HG02588 (cell line): ENCODE results near the gene EFNA4.

Source experiments
- ATAC-seq: cut with Tn5 transposase; IDR thresholded peaks from one replicate; pipeline ENCODE4 v1.9.1; 2021; ENCODE audit warnings: mild to moderate bottlenecking, moderate library complexity; ENCODE audit not compliant: unreplicated experiment

The EFNA4 gene

GRCh38 chr1:155051342-155051776 lies 12.2 kb upstream of the EFNA4 start:
- ATAC-seq: peak; percentile 7

GRCh38 chr1:155051777-155052398 lies 11.7 kb upstream of the EFNA4 start:
- ATAC-seq: no peak

DNA sequence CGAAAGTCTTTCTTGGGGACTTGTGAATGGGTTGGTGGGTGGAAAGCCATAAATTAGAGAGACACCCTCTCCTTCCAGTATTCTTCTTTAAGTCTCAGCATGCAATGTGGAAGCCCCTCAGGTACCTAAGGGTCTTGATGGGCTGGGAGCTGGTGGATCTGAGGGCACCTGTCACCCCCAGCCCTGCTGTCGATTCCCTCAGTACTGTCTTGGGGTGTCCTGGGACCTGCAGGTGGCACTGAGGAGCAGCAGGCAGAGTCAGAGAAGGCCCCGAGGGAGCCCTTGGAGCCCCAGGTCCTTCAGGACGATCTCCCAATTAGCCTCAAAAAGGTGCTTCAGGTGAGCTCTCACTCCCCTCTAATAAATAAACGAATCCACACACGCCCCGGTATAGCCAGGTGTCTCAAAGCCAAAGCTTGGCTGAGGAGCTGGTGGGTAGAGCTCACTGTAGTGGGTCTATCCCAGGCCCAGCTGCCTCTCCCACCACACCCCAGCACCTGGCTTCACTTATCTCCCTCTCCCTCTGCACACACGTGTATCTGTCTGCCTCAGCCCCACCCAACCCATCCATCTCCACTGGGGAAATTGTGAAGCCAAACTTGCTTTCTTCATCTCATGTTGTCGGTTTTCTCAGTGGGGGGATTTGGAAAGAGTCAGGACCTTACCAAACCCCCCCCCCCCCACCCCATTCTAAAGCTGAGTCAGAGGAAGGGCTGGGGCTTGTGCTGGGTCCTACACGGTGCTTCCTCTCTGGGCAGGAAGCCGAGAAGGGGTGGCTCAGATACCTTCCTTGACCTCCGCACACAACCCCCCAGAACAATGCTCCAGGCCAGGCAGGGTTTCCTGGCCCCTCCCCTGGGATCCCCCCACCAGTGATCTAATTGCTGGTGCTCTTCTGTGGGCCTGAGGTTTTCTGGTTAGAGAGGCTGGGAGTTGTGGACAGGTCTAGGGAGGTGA lies 10.8 kb upstream of the EFNA4 start:
- no peak for ATAC-seq

DNA sequence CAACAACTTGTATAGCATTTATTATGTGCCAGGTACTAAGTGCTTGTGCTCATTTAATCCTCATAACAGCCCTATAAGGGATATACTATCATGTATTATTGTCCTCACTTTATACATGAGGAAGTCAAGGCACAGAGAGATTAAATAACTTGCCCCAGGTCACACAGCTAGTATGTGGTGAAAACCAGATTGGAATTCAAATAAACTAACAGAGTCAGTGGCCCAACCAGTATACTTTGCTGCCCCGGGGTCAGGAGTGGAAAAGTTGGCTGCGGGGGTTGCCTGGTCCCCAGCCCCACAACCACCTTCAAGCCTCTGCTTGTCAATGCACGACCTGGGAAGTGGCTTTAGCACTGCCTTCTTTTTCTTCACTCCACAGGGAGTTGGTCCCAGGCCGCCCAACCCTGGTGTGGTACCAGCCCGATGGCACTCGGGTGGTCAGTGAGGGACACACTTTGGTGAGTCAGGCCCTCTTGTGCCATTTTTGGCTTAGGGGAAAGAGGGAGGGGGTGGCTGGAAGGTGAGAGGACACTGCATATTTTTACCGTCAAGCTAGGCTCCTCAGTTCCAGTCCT lies 9.9 kb upstream of the EFNA4 start:
- ATAC-seq: no peak

- no peak for ATAC-seq
Measured at GRCh38 chr1:155057104-155057503, 6.4 kb upstream of the EFNA4 start.

GRCh38 chr1:155057788-155058211 lies 5.7 kb upstream of the EFNA4 start:
- no peak for ATAC-seq

GRCh38 chr1:155060736-155061135 lies 2.8 kb upstream of the EFNA4 start:
- ATAC-seq: no peak

DNA sequence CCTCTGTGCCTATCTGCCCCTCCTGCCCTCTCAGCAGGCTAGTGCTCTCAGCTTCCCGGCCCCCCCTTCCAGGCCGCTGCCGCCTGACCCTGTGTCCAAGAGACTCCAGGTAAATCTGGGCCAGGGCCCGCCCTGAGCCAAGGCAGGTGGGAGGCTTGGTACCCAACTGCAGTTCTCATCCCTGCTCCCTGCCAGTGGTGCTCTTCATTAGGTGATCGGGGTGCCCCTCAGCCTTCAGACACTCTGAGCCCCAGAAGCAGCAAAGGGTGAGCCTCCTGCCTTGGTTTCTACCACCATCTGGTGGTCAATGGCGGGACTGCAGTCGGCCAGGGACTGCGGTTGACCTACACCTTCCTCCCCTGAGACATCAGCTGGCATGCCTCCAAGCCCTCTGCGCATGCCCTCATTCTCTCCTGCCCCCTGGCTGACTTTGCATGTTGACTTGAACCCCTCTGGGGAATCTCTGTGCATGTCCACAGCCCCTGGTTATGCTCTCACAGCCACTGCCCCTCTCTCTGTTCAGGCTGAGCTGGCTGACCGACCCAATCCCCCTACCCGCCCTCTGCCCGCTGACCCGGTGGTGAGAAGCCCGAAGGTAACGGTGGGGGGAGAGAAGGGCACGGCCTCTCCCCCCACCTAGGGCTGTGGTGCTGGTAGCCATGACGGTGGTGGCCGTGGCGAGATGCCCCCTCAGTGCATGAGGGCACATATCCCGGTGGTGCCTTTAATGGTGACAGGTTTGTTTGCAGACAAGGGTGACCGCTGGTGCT lies 2.0 kb upstream of the EFNA4 start:
- ATAC-seq: peak; percentile 41

- no peak for ATAC-seq
Measured at GRCh38 chr1:155062151-155062686, 1.3 kb upstream of the EFNA4 start.

DNA sequence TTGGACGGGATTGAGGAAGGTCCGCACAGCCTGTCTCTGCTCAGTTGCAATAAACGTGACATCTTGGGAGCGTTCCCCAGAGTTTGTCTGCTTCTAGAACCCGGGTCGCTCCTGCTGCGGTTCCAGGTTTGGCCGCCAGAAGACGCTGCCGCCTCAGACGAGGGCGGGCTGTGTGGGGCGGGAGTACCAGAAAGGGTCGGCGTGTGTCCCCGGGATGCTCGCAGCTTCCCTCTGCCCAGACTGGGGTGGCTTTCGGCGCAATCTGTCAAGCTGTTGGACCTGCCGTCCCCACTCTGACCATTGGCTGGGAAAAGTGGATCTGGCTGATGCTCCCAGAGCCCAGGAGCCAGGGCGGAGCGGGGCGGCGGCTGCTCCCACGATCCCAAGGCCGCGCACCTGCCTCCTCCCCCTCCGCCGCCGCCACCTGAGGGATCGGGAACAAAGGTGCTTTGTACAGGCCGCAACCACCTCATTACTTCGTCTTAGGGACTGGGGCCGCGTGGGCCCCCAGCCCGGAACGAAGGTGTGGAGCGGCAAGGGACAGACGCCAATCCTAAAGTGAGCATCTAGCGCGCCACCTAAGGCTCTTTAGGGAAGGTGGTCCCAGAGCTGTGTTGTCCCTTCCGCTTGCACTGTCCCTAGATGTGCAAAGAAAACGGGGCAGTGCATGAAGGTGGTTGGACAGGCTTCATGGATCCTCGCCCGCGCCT lies 683 bp upstream of the EFNA4 start:
- ATAC-seq: no peak

DNA sequence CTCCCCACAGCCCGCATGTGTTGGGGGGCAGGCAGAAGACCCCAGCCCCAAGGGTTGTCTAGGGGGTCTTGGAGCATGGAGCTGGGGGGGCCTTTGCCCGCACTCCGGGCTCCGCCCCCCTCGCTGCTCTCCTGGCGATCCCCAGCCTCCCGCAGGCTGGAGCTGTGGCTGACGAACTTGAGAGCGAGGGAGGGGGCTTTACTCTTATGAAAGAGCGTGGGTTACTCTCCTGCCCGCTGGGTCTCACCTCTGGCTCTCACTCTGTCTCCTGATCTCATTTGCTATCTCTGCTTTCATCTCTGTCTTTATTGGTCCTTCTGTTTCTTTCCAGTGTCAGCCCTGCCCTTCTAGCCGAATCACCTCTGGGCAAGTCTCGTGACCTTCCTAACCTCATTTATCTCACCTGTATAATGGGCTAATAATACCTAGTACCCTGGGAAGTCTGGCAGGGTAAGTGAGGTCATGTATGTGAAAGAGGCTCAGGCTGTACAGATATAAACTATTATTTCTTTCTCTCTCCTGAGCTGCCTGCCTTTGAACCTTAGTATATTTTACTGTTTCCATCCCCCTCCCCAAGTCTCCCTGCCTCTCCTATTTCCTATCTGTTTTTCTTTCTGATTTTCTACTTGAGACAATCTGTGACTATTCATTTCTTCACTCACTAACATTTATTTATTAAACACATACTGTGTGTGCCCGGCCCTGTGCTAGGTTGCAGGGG lies 731 bp downstream of the EFNA4 start:
- no peak for ATAC-seq

GRCh38 chr1:155064832-155065429 lies 1.4 kb downstream of the EFNA4 start:
- no peak for ATAC-seq

- ATAC-seq: no peak
Measured at GRCh38 chr1:155066777-155067176, 3.2 kb downstream of the EFNA4 start.

GRCh38 chr1:155068599-155068998 lies 5.1 kb downstream of the EFNA4 start:
- no peak for ATAC-seq

DNA sequence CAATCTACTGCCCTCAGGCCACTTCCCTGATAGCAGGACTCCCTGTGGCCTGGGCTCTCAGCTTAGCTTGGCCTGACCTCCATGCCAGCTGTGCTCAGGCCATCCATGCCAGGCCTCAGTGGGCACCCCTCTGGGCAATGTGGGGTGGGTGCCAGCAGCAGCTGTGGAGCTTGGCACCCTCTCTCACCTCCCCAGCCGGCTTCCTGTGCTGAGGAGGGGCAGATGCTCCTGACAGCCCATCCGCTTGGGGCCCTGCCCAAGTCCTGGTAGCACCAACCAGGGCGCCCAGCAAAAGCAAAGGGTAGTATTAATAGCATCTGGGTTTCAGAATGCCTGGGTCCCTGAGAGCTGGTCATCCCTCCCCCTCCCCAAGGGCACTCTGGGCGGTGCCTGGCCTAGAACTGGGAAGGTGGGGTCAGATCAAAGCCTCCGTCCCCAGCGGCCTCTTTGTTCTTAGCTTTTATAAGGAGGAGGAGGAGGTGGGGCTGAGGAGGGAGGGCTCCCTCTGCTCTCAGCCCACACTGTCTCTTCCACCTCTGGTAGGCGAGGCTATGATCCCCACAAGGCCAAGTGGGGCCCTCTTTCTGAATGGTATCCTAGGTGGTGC lies 6.1 kb downstream of the EFNA4 start:
- no peak for ATAC-seq

- no peak for ATAC-seq
Measured at GRCh38 chr1:155070158-155070621, 6.7 kb downstream of the EFNA4 start.

DNA sequence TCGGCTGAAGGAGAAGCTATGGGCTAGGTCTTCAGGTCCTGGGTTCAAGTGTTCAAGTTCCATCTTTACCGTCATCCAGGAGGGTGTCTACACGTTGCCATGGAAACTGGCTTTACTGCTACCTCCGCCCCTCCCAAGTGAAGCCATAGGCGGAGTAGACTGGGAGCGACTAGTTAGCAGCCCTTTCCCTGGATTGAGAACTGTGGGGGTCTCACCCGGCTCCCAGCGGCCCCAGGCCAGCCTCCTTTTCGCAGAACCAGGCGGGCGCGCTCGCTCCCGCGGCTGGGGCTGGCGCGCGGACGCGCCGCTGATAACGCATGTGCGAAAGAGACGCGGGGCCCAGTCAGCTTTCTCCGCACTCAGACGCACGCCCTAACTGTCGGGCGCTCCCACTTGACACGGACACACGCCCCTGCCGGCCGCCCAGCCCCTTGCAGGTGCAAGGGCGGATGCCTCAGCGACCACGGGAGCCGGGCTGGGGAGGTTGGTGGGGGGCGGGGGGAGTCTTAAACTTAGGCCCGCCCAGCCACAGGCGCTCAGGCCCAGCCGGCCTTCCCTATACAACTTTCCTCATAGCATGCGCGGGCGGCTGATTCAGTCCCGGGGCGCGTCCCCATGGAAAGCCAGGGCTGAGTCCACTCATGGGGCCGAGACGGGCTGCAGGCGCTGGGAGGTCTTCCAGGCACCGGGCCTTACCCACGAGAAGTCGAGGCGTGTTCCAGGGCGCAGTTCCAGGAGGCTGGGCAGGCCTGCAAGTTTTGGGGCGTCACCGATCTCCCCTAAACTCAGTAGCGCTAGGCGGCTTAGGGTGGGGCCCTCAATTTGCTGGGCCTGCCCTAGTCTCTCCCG lies 7.4 kb downstream of the EFNA4 start:
- peak; percentile 57 for ATAC-seq

DNA sequence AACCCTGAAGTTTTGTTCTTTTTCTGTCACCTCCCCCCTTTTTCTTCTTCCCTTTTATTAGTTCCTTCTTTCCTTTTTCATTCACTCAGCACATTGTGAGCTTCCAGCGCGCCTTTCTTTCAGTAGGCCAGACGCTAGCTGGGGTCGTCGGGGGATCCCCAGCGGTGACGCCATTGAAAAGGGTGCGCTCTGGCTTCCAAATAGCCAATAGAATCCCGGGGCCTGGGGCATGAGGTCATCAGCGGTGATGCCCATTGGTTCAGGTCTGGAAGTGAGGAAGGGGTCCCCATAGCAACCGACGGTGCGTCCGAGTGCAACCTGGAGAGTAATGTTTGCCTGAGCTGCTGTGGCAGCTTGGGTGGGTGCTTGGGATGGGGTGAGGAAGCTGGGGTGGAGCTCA lies 8.2 kb downstream of the EFNA4 start:
- no peak for ATAC-seq
